K562 (cell line): ENCODE data around the gene SSBP2. TPM values are rescaled to one million over a fixed set of nuclear protein-coding genes. Genes with fewer than 3 reads are reported as not detected.

Experiments
- ATAC-seq: fragments of 200-7000 bp; cut with Tn5 transposase; 3 replicates; pipeline ENCODE4 v1.9.1; 2020; ENCODE audit warnings: moderate library complexity
- BruUV-seq: library from RNA; stranded (reverse); fragments of 400-500 nt; replicated peaks from 2 replicates; lab custom pipeline; 2021; lab: Mats Ljungman, UMichigan
- CTCF ChIA-PET: fragments of 300-600 bp; formaldehyde crosslinking; extraction: SDS; loops from one replicate; lab custom pipeline; 2021; ENCODE audit warnings: low intra/inter-chr PET ratio; lab: Yijun Ruan, JAX
- POLR2A ChIA-PET: fragments of 300-600, 350-650 bp; sonication (Branson Sonifier 250); formaldehyde crosslinking; extraction: SDS; loops from one replicate; lab custom pipeline; 2021; ENCODE audit warnings: antibody characterized with exemption, inconsistent platforms; lab: Yijun Ruan, JAX
- DNase-seq, 4 experiments: peaks; one replicate each; pipeline versions ENCODE4 v3.0.0 to v3.0.0-alpha.2; 2011 to 2018; ENCODE audit warnings: low spot score in 3 of 4, mixed read lengths in 3 of 4; ENCODE audit errors: extremely low read depth in 1 of 4
- FAIRE-seq: peaks from 2 replicates; lab custom pipeline; 2011; peaks lifted over from hg19 to GRCh38; lab: Jason Lieb, UNC
- H2AFZ ChIP-seq: 2 replicates; pipeline ENCODE4 v1.6.0; 2011; ENCODE audit warnings: low read depth, low read length, control low read depth, inconsistent platforms
- H3K27ac ChIP-seq: fragments of 200-600 bp; 3 replicates; pipeline ENCODE4 v1.8.0; 2011; ENCODE audit warnings: low read depth, mild to moderate bottlenecking, control low read depth, inconsistent platforms, low read length, moderate library complexity, mixed read lengths; ENCODE audit errors: extremely low read depth
- H3K27me3 ChIP-seq, 2 experiments: fragments of 300-600 bp in 1 of 2; 2 replicates in 1 of 2; 3 replicates in 1 of 2; pipeline versions ENCODE4 v1.6.0 to v1.8.0; 2011; ENCODE audit warnings: inconsistent platforms in 2 of 2, low read length in 2 of 2, mild to moderate bottlenecking in 1 of 2, mixed read lengths in 1 of 2, moderate library complexity in 1 of 2; ENCODE audit not compliant: control insufficient read depth in 2 of 2, insufficient read depth in 2 of 2
- H3K36me3 ChIP-seq: fragments of 300-600 bp; 3 replicates; pipeline ENCODE4 v1.8.0; 2011; ENCODE audit warnings: mild to moderate bottlenecking, low read length, inconsistent platforms; ENCODE audit not compliant: control insufficient read depth, insufficient read depth
- H3K4me1 ChIP-seq, 2 experiments: fragments of 200-600 bp in 1 of 2; replicated peaks in 1 of 2; 2 replicates in 1 of 2; 3 replicates in 1 of 2; pipeline versions ENCODE4 v1.5.1 to v1.8.0; 2011; ENCODE audit warnings: inconsistent platforms in 2 of 2, low read length in 2 of 2, mild to moderate bottlenecking in 1 of 2, mixed read lengths in 1 of 2, moderate library complexity in 1 of 2; ENCODE audit not compliant: control insufficient read depth in 2 of 2, insufficient read depth in 2 of 2
- H3K4me2 ChIP-seq: 2 replicates; pipeline ENCODE4 v1.6.1; 2011; ENCODE audit warnings: low read length, control low read depth, inconsistent platforms, mixed read lengths; ENCODE audit not compliant: insufficient read depth
- H3K4me3 ChIP-seq: fragments of 200-600 bp; sonication (generic), shearing (Covaris generic); 2 replicates; pipeline ENCODE4 v1.5.1; 2016; ENCODE audit warnings: control low read depth, inconsistent platforms
- H3K79me2 ChIP-seq: fragments of 200-600 bp; 3 replicates; pipeline ENCODE4 v1.8.0; 2011; ENCODE audit warnings: low read length, inconsistent platforms; ENCODE audit not compliant: control insufficient read depth, insufficient read depth
- H3K9ac ChIP-seq, 2 experiments: 2 replicates each; pipeline versions ENCODE4 v1.6.0 to v1.6.1; 2011; ENCODE audit warnings: low read depth in 2 of 2, low read length in 2 of 2, control low read depth in 1 of 2, inconsistent platforms in 1 of 2, mild to moderate bottlenecking in 1 of 2, mixed read lengths in 1 of 2; ENCODE audit not compliant: insufficient read depth in 1 of 2
- H3K9me1 ChIP-seq: one replicate; pipeline ENCODE4 v1.6.0; 2011; ENCODE audit warnings: inconsistent platforms, mild to moderate bottlenecking, low read length, moderate library complexity; ENCODE audit not compliant: control insufficient read depth, insufficient read depth
- H3K9me3 ChIP-seq: replicated peaks from 2 replicates; pipeline ENCODE4 v1.5.1; 2011; ENCODE audit warnings: low read depth, low read length, inconsistent platforms; ENCODE audit not compliant: control insufficient read depth, insufficient read depth
- H4K20me1 ChIP-seq: replicated peaks from 2 replicates; pipeline ENCODE4 v1.6.1; 2011; ENCODE audit warnings: low read length, inconsistent platforms, mixed read lengths; ENCODE audit not compliant: control insufficient read depth, insufficient read depth
- ATF7 ChIP-seq: fragments of 450-650 bp; IDR thresholded peaks from 2 replicates; pipeline ENCODE4 v1.7.1; 2014; ENCODE audit warnings: mild to moderate bottlenecking, moderate library complexity
- BCOR ChIP-seq: fragments of 450-650 bp; IDR thresholded peaks from 2 replicates; pipeline ENCODE4 v1.6.1; 2016
- CBX5 ChIP-seq: IDR thresholded peaks from 2 replicates; pipeline ENCODE4 v1.6.1; 2014; ENCODE audit warnings: low read depth, borderline replicate concordance
- CC2D1A ChIP-seq: fragments of 450-650 bp; IDR thresholded peaks from 2 replicates; pipeline ENCODE4 v1.6.1; 2017; ENCODE audit warnings: mild to moderate bottlenecking
- GABPB2 ChIP-seq: fragments of 250-450 bp; sonication (Bioruptor Pico); conservative IDR thresholded peaks from 2 replicates; pipeline ENCODE4 v1.5.1; 2021; ENCODE audit warnings: mild to moderate bottlenecking
- GTF2E2 ChIP-seq: fragments of 200-800 bp; sonication (Bioruptor generic); IDR thresholded peaks from 2 replicates; pipeline ENCODE4 v1.6.1; 2016; ENCODE audit warnings: missing genetic modification characterization, missing compliant biosample characterization
- HNRNPK ChIP-seq: fragments of 200-400 bp; formaldehyde crosslinking; IDR thresholded peaks from one replicate; pipeline ENCODE4 v1.6.1; 2018; ENCODE audit warnings: mild to moderate bottlenecking, low read depth, low read length; ENCODE audit not compliant: poor library complexity, severe bottlenecking
- MAFK ChIP-seq: IDR thresholded peaks from 2 replicates; pipeline ENCODE4 v1.6.1; 2011; ENCODE audit warnings: low read length, improper control_type of control experiment
- MCM7 ChIP-seq, 2 experiments: fragments of 450-650 bp; IDR thresholded peaks; 2 replicates each; pipeline ENCODE4 v1.6.1; 2016 to 2018
- PCBP2 ChIP-seq: fragments of 200-400 bp; formaldehyde crosslinking; IDR thresholded peaks from 2 replicates; pipeline ENCODE4 v1.6.1; 2018; ENCODE audit warnings: low read length, low read depth, mild to moderate bottlenecking, moderate library complexity; ENCODE audit not compliant: poor library complexity, severe bottlenecking
- POLR3G ChIP-seq: IDR thresholded peaks from 2 replicates; pipeline ENCODE4 v1.6.1; 2011; ENCODE audit not compliant: insufficient read length, insufficient replicate concordance; ENCODE audit errors: extremely low read depth
- SREBF2 ChIP-seq: sonication (generic); formaldehyde crosslinking; IDR thresholded peaks from 2 replicates; pipeline ENCODE4 v1.4.0; 2020; ENCODE audit warnings: mild to moderate bottlenecking, missing genetic modification reagents
- TBP ChIP-seq: optimal IDR thresholded peaks from 2 replicates; pipeline ENCODE3; 2011; ENCODE audit warnings: low read depth, low read length, improper control_type of control experiment
- ZNF551 ChIP-seq: fragments of 250-450 bp; sonication (Bioruptor Pico); IDR thresholded peaks from 2 replicates; pipeline ENCODE4 v1.5.0; 2021; ENCODE audit warnings: mild to moderate bottlenecking, moderate library complexity
- WGBS: fragments of 100-300 bp; shearing (Covaris generic); methylation state at CpG from one replicate; pipeline ENCODE4 v1.1.6; 2016; ENCODE audit warnings: low coverage, mixed read lengths; ENCODE audit not compliant: insufficient coverage; ENCODE audit errors: missing lambda C conversion rate; 5-methylcytosine and 5-hydroxymethylcytosine counted together
- in situ Hi-C: fragments of 300-500 bp; cut with MboI; formaldehyde crosslinking; loops from 4 replicates; pipeline ENCODE4 v1.15.0; 2018; ENCODE audit warnings: inconsistent platforms, mixed read lengths
- intact Hi-C: fragments of 100-400 bp; cut with micrococcal nuclease; formaldehyde crosslinking; loops from 2 replicates; pipeline ENCODE4 v1.14.2; 2022
- polyA plus RNA-seq, 8 experiments: library from polyadenylated mRNA; depleted of rRNA in 4 of 8; stranded (reverse) in 5 of 8; unstranded in 3 of 8; fragments of >200 nt; fragmentation: Nextera tagmentation in 2 of 8; fragmentation: Illumina TruSeq in 1 of 8; extraction: Ambion mirVana in 2 of 8; extraction: Trizol in 1 of 8; gene quantifications; 2 replicates each; pipeline versions ENCODE4 v1.2.1 to v1.2.3, GENCODE V29; 2011 to 2014; ENCODE audit warnings: inconsistent platforms in 1 of 8, missing spikeins in 1 of 8
- total RNA-seq, 7 experiments: library from RNA; depleted of rRNA in 6 of 7; stranded (reverse); fragments of >200 nt in 6 of 7; fragmentation: Illumina TruSeq in 2 of 7; extraction: Trizol in 2 of 7; gene quantifications; 2 replicates each; pipeline versions ENCODE4 v1.2.1 to v1.2.3, GENCODE V29; 2011 to 2021; ENCODE audit warnings: low replicate concordance in 1 of 7

The SSBP2 gene
- total and polyA plus RNA-seq, 9 of the 15 experiments (the other 6 are each of a cell fraction or from before 2014, with no cell fraction given) = 22.3 to 133 (median 42.1) TPM

DNA sequence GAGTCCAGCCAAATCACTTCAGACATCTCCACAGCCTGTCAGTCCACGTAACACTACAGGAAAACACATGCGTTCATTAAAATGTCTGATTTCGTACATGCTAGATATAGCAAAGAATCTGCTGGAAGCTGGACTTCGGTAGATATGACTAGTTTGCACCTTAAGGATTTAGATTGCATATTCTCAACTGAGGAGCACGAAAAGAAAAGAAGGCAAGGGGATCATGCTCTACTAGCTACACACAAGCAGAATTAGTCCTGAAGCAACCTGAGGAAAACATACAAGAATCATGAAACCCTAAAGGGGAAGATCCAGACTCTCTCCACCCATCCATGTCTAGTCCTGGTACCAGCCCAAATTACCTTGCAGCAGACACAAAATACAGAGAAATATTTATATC is 36.1 kb upstream of the SSBP2 start:
- FAIRE-seq = no peak

DNA sequence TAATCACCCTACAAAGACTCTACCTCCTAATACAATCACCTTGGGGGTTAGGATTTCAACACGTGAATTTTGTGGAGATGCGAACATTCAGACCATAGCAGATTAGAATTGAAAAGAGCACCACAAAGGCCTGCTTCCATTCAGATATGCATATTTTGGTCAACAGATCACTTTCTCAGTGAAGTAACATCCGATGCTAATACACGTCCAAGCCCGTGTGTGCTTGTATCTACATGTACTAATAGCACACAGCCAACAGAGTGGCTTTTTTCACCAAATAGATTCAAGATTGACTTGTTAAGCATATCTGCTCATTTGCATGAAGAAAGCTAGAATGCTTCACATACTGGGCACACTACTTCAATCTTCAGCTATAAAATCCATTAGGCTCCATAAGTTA is 35.6 kb upstream of the SSBP2 start:
- Histone ChIP-seq H3K27ac (no peak overlapping the region), H3K9me3 (no peaks in the 10 kb centered on the region), H4K20me1 (no peaks in the 10 kb centered on the region), H3K4me2 (no peak overlapping the region), H3K4me3 (no peak overlapping the region), H3K4me1 (peaks cover 0 to 21% of the 10 kb centered on the region in 2 experiments; a peak in 4 of 5 replicates), H3K9me1 (no peaks in the 10 kb centered on the region), H2AFZ (no peak overlapping the region), H3K36me3 (no peaks in the 10 kb centered on the region), H3K79me2 (no peaks in the 10 kb centered on the region), H3K27me3 (no peaks in the 10 kb centered on the region), H3K9ac (no peak overlapping the region)
- in situ Hi-C loops = no loop called here
- no peak for ATAC-seq
- WGBS = 91% methylated on average over 5 of the region's 5 CpGs
- FAIRE-seq = no peak
- BruUV-seq = no TSS peak
- DNase-seq = no peak
- intact Hi-C loops = loop anchor here (2.0 to 5.0 kb wide), 2 partner anchors 36 to 51 kb away; partner anchors contain the start of gene SSBP2
- TF ChIP-seq HNRNPK = no peak
- TF ChIP-seq ZNF551 (CRISPR knock-in tag) = no peak
- no peak for TF ChIP-seq MCM7 (IDR thresholded peaks at IDR 0.05)
- no peak for TF ChIP-seq TBP
- no peak for TF ChIP-seq BCOR
- no peak for TF ChIP-seq GABPB2 (CRISPR knock-in tag)
- no peak for TF ChIP-seq SREBF2
- TF ChIP-seq GTF2E2 = no peak
- no peak for TF ChIP-seq CC2D1A
- TF ChIP-seq MAFK = no peak
- ChIA-PET CTCF (no interaction called here), POLR2A (interaction anchor here (0.6 kb wide), 1 partner anchor 53 kb away, joined by 3 read pairs; no protein-coding TSS in a partner anchor)

More for the DNA sequence above, 36.1 kb upstream of the SSBP2 start:
- no peaks in the 10 kb centered on the region for H3K9me1 ChIP-seq
- H3K4me3 ChIP-seq = no peak overlapping the region
- DNase-seq = no peak
- no peaks in the 10 kb centered on the region for H3K79me2 ChIP-seq
- no peak overlapping the region for H3K4me2 ChIP-seq
- H3K27me3 ChIP-seq = no peaks in the 10 kb centered on the region
- intact Hi-C loops (loop anchor here (1.0 to 5.0 kb wide), 3 partner anchors 36 to 64 kb away; partner anchors contain the start of gene SSBP2), in situ Hi-C loops (no loop called here)
- no peaks in the 10 kb centered on the region for H3K36me3 ChIP-seq
- ChIA-PET CTCF (no interaction called here), POLR2A (interaction anchor here (0.8 kb wide), 1 partner anchor 15 kb away, joined by 3 read pairs; no protein-coding TSS in a partner anchor)
- TF ChIP-seq POLR3G (no peak), CBX5 (no peak), ATF7 (no peak), PCBP2 (no peak)
- ATAC-seq = no peak
- BruUV-seq = no TSS peak
- H3K4me1 ChIP-seq = peaks cover 0 to 21% of the 10 kb centered on the region in 2 experiments; a peak in 4 of 5 replicates
- no peak overlapping the region for H3K9ac ChIP-seq
- H4K20me1 ChIP-seq = no peaks in the 10 kb centered on the region
- no peak overlapping the region for H2AFZ ChIP-seq
- H3K27ac ChIP-seq = no peak overlapping the region
- 67% methylated on average over 5 of the region's 5 CpGs for WGBS
- H3K9me3 ChIP-seq = no peaks in the 10 kb centered on the region
